HEK293 (cell line): Measurements from ENCODE around the gene ZNF599.

ENCODE experiments used
- CTCF ChIA-PET: fragments of 350-600 bp; formaldehyde crosslinking; extraction: SDS; loops from one replicate; lab custom pipeline; 2021; ENCODE audit warnings: antibody characterized with exemption; lab: Yijun Ruan, JAX
- POLR2A ChIA-PET: fragments of 300-600 bp; formaldehyde crosslinking; extraction: SDS; loops from one replicate; lab custom pipeline; 2020; ENCODE audit warnings: antibody characterized with exemption, inconsistent platforms; lab: Yijun Ruan, JAX
- H3K27ac ChIP-seq: fragments of 200-500 bp; sonication (Bioruptor generic); 2 replicates; pipeline ENCODE4 v1.5.1; 2014; ENCODE audit warnings: low read depth, low read length, control low read depth, inconsistent platforms; ENCODE audit errors: extremely low read depth
- H3K36me3 ChIP-seq, 2 experiments: fragments of 200-500 bp in 1 of 2; sonication (Bioruptor generic) in 1 of 2; 1 replicate in 1 of 2; 2 replicates in 1 of 2; pipeline ENCODE4 v1.5.1; 2014 to 2017; ENCODE audit warnings: inconsistent platforms in 2 of 2, low read length in 2 of 2; ENCODE audit not compliant: control insufficient read depth in 2 of 2, insufficient read depth in 1 of 2
- H3K4me1 ChIP-seq: fragments of 200-500 bp; sonication (Bioruptor generic); 2 replicates; pipeline ENCODE4 v1.5.1; 2014; ENCODE audit warnings: mild to moderate bottlenecking, low read length, inconsistent platforms; ENCODE audit not compliant: control insufficient read depth, insufficient read depth
- H3K4me3 ChIP-seq: 2 replicates; pipeline ENCODE4 v1.5.1; 2011; ENCODE audit warnings: low read depth, mild to moderate bottlenecking, control low read depth, low read length, moderate library complexity
- H3K9me3 ChIP-seq: fragments of 200-500 bp; sonication (Bioruptor generic); 2 replicates; pipeline ENCODE4 v1.5.1; 2014; ENCODE audit warnings: low read depth, low read length, inconsistent platforms; ENCODE audit not compliant: control insufficient read depth, insufficient read depth
- KLF10 ChIP-seq: fragments of 450-650 bp; IDR thresholded peaks from 2 replicates; pipeline ENCODE4 v1.5.1; 2018; ENCODE audit warnings: missing biosample characterization, mild to moderate bottlenecking, missing genetic modification characterization
- MZF1 ChIP-seq: fragments of 450-650 bp; formaldehyde crosslinking; IDR thresholded peaks from 2 replicates; pipeline ENCODE4 v1.5.1; 2017; ENCODE audit warnings: missing biosample characterization, missing genetic modification characterization, borderline replicate concordance
- TCF7L2 ChIP-seq: IDR thresholded peaks from 2 replicates; pipeline ENCODE4 v1.6.1; 2011; ENCODE audit warnings: low read depth, mild to moderate bottlenecking, inconsistent platforms, low read length, moderate library complexity, borderline replicate concordance
- ZFHX2 ChIP-seq: fragments of 450-650 bp; formaldehyde crosslinking; conservative IDR thresholded peaks from 2 replicates; pipeline ENCODE4 v1.5.1; 2016; ENCODE audit warnings: missing biosample characterization, missing genetic modification characterization
- ZIC2 ChIP-seq: fragments of 450-650 bp; formaldehyde crosslinking; IDR thresholded peaks from 2 replicates; pipeline ENCODE4 v1.5.1; 2016; ENCODE audit warnings: missing biosample characterization, missing genetic modification characterization
- ZNF112 ChIP-seq: fragments of 450-650 bp; formaldehyde crosslinking; IDR thresholded peaks from 2 replicates; pipeline ENCODE4 v1.5.0; 2017; ENCODE audit warnings: missing biosample characterization, missing genetic modification characterization
- ZNF132 ChIP-seq: fragments of 450-650 bp; formaldehyde crosslinking; IDR thresholded peaks from 2 replicates; pipeline ENCODE4 v1.5.1; 2017; ENCODE audit warnings: missing biosample characterization, missing genetic modification characterization, borderline replicate concordance
- ZNF138 ChIP-seq: fragments of 450-650 bp; formaldehyde crosslinking; IDR thresholded peaks from 2 replicates; pipeline ENCODE4 v1.5.1; 2016; ENCODE audit warnings: missing biosample characterization, missing genetic modification characterization, borderline replicate concordance
- ZNF169 ChIP-seq: fragments of 450-650 bp; formaldehyde crosslinking; IDR thresholded peaks from 2 replicates; pipeline ENCODE4 v1.5.1; 2016; ENCODE audit warnings: missing biosample characterization, missing genetic modification characterization
- ZNF433 ChIP-seq: fragments of 450-650 bp; formaldehyde crosslinking; IDR thresholded peaks from 2 replicates; pipeline ENCODE4 v1.5.1; 2016; ENCODE audit warnings: missing biosample characterization, missing genetic modification characterization, low read depth
- ZNF530 ChIP-seq: fragments of 450-650 bp; formaldehyde crosslinking; IDR thresholded peaks from 2 replicates; pipeline ENCODE4 v1.5.1; 2016; ENCODE audit warnings: low read depth, missing biosample characterization, missing genetic modification characterization
- ZNF561 ChIP-seq: fragments of 450-650 bp; IDR thresholded peaks from 2 replicates; pipeline ENCODE4 v1.5.1; 2018; ENCODE audit warnings: missing biosample characterization, missing genetic modification characterization, borderline replicate concordance
- ZNF747 ChIP-seq: fragments of 450-650 bp; formaldehyde crosslinking; IDR thresholded peaks from 2 replicates; pipeline ENCODE4 v1.5.1; 2016; ENCODE audit warnings: missing biosample characterization, missing genetic modification characterization
- ZNF768 ChIP-seq: fragments of 450-650 bp; formaldehyde crosslinking; IDR thresholded peaks from 2 replicates; pipeline ENCODE4 v1.5.1; 2018; ENCODE audit warnings: missing biosample characterization, mild to moderate bottlenecking, missing genetic modification characterization
- ZNF776 ChIP-seq: fragments of 450-650 bp; formaldehyde crosslinking; IDR thresholded peaks from 2 replicates; pipeline ENCODE4 v1.5.0; 2017; ENCODE audit warnings: missing biosample characterization, missing genetic modification characterization, borderline replicate concordance
- TF ChIP-seq, protein P1 (sequence below): fragments of 450-650 bp; formaldehyde crosslinking; IDR thresholded peaks from 2 replicates; pipeline ENCODE4 v1.5.1; 2016; ENCODE audit warnings: missing biosample characterization, missing genetic modification characterization, low read depth
- TF ChIP-seq, protein P2 (sequence below): fragments of 450-650 bp; formaldehyde crosslinking; IDR thresholded peaks from 2 replicates; pipeline ENCODE4 v1.5.1; 2017; ENCODE audit warnings: missing biosample characterization, missing genetic modification characterization
- TF ChIP-seq, protein P3 (sequence below): fragments of 450-650 bp; formaldehyde crosslinking; IDR thresholded peaks from 2 replicates; pipeline ENCODE4 v1.5.1; 2016; ENCODE audit warnings: missing biosample characterization, missing genetic modification characterization
- TF ChIP-seq, protein P4 (sequence below): fragments of 450-650 bp; formaldehyde crosslinking; IDR thresholded peaks from 2 replicates; pipeline ENCODE4 v1.5.1; 2016; ENCODE audit warnings: missing biosample characterization, missing genetic modification characterization

ZNF599 gene

DNA sequence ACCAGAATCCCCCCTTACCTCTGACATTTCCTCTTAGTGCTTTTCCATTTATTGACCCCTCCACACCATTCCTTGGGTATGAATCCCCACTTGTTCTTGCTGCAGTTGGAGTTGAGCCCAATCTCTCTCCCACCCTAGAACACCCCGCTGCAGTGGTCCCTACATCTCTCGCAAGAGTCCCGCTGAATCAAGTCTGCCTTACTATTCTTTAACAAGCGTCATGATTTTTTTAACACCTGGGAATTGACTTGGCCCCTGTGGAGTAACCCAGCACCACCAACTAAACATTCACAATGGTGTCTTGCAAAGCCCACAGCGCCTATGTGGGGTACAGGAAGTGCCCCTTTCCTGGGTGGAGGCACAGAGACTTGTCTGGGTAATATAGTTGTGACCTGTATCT lies 13.2 kb upstream of the ZNF599 start (continued):
- TF ChIP-seq, protein P1, sequence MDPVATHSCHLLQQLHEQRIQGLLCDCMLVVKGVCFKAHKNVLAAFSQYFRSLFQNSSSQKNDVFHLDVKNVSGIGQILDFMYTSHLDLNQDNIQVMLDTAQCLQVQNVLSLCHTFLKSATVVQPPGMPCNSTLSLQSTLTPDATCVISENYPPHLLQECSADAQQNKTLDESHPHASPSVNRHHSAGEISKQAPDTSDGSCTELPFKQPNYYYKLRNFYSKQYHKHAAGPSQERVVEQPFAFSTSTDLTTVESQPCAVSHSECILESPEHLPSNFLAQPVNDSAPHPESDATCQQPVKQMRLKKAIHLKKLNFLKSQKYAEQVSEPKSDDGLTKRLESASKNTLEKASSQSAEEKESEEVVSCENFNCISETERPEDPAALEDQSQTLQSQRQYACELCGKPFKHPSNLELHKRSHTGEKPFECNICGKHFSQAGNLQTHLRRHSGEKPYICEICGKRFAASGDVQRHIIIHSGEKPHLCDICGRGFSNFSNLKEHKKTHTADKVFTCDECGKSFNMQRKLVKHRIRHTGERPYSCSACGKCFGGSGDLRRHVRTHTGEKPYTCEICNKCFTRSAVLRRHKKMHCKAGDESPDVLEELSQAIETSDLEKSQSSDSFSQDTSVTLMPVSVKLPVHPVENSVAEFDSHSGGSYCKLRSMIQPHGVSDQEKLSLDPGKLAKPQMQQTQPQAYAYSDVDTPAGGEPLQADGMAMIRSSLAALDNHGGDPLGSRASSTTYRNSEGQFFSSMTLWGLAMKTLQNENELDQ: no peak
- TF ChIP-seq, protein P2, sequence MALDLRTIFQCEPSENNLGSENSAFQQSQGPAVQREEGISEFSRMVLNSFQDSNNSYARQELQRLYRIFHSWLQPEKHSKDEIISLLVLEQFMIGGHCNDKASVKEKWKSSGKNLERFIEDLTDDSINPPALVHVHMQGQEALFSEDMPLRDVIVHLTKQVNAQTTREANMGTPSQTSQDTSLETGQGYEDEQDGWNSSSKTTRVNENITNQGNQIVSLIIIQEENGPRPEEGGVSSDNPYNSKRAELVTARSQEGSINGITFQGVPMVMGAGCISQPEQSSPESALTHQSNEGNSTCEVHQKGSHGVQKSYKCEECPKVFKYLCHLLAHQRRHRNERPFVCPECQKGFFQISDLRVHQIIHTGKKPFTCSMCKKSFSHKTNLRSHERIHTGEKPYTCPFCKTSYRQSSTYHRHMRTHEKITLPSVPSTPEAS (tag by site-specific recombination): no peak
- TF ChIP-seq, all 188 proteins: peak for 0

DNA sequence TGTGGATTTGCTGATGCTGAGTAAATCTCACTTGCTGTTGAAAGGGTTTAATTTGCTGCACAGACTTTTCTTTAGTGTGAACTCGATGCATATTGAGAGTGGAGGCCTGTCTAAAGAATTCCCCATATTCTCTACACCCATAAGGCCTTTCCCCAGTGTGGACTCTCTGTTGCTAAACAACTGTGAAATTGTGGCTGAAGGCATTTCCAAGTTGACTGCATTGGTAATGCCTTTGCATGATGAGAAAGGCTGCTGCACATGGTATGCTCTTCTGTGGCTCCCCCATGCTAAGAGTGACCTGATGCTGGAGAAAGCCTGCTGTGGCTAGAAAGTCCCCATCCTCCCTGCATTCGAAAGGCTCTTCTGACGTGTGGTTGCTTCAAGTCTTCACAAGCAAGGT lies 6.6 kb upstream of the ZNF599 start:
- ChIA-PET CTCF (no interaction called here), POLR2A (no interaction called here)
- H3K36me3 ChIP-seq: no peaks in the 10 kb centered on the region; a peak in 1 of 3 replicates
- H3K4me1 ChIP-seq: no peaks in the 10 kb centered on the region
- peaks cover 14% of the 10 kb centered on the region for H3K9me3 ChIP-seq
- TF ChIP-seq TCF7L2: no peak
- TF ChIP-seq KLF10 (tag by site-specific recombination): no peak
- no peak overlapping the region for H3K4me3 ChIP-seq
- no peak overlapping the region for H3K27ac ChIP-seq

DNA sequence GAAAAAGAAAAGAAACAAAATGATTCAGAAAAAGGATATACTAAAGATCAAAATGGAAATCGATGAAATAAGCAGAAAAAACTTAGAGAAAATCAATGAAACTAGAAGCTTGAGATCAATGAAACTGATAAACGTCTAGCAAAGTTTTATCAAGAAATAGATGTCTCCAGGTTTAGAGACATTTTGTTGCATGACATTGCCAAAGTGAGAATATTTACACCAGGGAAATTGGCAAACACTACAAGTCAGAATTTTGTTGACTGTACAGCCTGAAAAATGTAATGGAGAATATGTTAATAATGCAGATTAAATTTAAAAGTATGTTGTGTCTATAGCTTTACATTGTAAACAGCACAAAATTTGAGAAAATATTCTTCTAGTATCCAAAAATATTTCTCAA lies 5.3 kb upstream of the ZNF599 start:
- TF ChIP-seq ZNF169 (tag by site-specific recombination) (no peak), ZFHX2 (tag by site-specific recombination) (no peak), ZNF112 (tag by site-specific recombination) (peak; percentile 94), ZNF768 (no peak), ZNF138 (no peak)
- POLR2A ChIA-PET: no interaction called here
- H3K36me3 ChIP-seq: no peaks in the 10 kb centered on the region; a peak in 1 of 3 replicates
- no peak overlapping the region for H3K4me3 ChIP-seq
- H3K4me1 ChIP-seq: no peaks in the 10 kb centered on the region
- CTCF ChIA-PET: no interaction called here
- no peak overlapping the region for H3K27ac ChIP-seq
- peaks cover 11% of the 10 kb centered on the region for H3K9me3 ChIP-seq

DNA sequence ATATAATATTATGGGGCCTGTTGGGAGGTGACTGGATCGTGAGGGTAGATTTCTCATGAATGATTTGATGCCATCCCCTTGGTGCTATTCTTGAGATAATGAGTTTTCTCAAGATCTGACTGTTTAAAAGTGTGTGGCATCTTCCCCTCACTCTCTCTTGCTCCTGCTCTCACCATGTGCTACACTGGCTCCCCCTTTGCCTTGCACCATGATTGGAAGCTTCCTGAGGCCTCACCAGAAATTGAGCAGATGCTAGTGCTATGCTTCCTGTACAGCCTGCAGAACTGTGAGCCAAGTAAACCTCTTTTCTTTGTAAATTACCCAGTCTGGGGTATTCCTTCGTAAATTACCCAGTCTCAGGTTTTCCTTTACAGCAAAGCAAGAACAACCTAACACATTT lies 1.8 kb upstream of the ZNF599 start:
- Histone ChIP-seq H3K27ac (no peak overlapping the region), H3K4me1 (peaks cover 5% of the 10 kb centered on the region; the same call in 1 of the 2 replicates), H3K4me3 (no peak overlapping the region), H3K36me3 (peaks cover 11 to 13% of the 10 kb centered on the region in 2 experiments), H3K9me3 (peaks cover 19% of the 10 kb centered on the region)
- TF ChIP-seq ZNF561 (tag by site-specific recombination) (no peak), ZNF776 (tag by site-specific recombination) (0 out of 2 replicates have a peak, but pooled peaks have one; percentile 72)
- ChIA-PET POLR2A (no interaction called here), CTCF (interaction anchor here (0.6 to 1.2 kb wide), 3 partner anchors 16 to 180 kb away, joined by 3 to 4 read pairs (median 3); no protein-coding TSS in a partner anchor)

DNA sequence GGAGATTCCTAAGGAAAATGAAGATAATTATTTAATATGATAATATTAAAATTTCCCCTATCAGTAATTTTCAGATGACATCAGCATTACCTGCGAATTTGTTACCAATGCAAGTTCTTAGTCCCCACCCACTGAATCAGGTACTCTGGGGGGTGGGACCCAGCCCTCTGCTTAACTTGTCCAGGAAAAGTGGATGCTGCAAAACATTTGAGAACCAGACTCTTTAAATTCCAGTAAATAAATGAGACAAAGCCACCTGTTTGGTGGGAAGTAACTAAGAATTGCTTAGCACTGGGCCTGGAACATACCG lies 495 bp upstream of the ZNF599 start:
- ChIA-PET CTCF (no interaction called here), POLR2A (no interaction called here)
- Histone ChIP-seq H3K9me3 (peaks cover 15% of the 10 kb centered on the region), H3K36me3 (peaks cover 13 to 22% of the 10 kb centered on the region in 2 experiments), H3K27ac (no peak overlapping the region), H3K4me1 (peaks cover 5% of the 10 kb centered on the region; the same call in 1 of the 2 replicates), H3K4me3 (no peak overlapping the region)
- no peak for TF ChIP-seq ZNF169 (tag by site-specific recombination)
- no peak for TF ChIP-seq ZNF747 (tag by site-specific recombination)
- no peak for TF ChIP-seq ZNF132 (tag by site-specific recombination)
- TF ChIP-seq MZF1: no peak
- TF ChIP-seq, protein P3, sequence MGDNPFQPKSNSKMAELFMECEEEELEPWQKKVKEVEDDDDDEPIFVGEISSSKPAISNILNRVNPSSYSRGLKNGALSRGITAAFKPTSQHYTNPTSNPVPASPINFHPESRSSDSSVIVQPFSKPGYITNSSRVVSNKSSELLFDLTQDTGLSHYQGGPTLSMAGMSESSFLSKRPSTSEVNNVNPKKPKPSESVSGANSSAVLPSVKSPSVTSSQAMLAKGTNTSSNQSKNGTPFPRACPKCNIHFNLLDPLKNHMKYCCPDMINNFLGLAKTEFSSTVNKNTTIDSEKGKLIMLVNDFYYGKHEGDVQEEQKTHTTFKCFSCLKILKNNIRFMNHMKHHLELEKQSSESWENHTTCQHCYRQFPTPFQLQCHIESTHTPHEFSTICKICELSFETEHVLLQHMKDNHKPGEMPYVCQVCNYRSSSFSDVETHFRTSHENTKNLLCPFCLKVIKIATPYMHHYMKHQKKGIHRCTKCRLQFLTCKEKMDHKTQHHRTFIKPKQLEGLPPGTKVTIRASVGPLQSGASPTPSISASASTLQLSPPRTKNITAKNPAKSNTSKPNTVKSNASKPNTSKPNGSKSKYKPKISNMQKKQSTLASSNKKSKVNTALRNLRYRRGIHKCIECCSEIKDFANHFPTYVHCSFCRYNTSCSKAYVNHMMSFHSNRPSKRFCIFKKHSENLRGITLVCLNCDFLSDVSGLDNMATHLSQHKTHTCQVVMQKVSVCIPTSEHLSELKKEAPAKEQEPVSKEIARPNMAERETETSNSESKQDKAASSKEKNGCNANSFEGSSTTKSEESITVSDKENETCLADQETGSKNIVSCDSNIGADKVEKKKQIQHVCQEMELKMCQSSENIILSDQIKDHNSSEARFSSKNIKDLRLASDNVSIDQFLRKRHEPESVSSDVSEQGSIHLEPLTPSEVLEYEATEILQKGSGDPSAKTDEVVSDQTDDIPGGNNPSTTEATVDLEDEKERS: no peak
- 0 out of 2 replicates have a peak, but pooled peaks have one; percentile 13 for TF ChIP-seq ZNF768
- TF ChIP-seq ZNF112 (tag by site-specific recombination): no peak
- no peak for TF ChIP-seq ZNF530 (tag by site-specific recombination)
- no peak for TF ChIP-seq ZNF433 (tag by site-specific recombination)
- TF ChIP-seq, protein P4, sequence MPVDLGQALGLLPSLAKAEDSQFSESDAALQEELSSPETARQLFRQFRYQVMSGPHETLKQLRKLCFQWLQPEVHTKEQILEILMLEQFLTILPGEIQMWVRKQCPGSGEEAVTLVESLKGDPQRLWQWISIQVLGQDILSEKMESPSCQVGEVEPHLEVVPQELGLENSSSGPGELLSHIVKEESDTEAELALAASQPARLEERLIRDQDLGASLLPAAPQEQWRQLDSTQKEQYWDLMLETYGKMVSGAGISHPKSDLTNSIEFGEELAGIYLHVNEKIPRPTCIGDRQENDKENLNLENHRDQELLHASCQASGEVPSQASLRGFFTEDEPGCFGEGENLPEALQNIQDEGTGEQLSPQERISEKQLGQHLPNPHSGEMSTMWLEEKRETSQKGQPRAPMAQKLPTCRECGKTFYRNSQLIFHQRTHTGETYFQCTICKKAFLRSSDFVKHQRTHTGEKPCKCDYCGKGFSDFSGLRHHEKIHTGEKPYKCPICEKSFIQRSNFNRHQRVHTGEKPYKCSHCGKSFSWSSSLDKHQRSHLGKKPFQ (tag by site-specific recombination): no peak
- TF ChIP-seq ZIC2: no peak
